ENCODE measurements around the gene PDHB.

DNA sequence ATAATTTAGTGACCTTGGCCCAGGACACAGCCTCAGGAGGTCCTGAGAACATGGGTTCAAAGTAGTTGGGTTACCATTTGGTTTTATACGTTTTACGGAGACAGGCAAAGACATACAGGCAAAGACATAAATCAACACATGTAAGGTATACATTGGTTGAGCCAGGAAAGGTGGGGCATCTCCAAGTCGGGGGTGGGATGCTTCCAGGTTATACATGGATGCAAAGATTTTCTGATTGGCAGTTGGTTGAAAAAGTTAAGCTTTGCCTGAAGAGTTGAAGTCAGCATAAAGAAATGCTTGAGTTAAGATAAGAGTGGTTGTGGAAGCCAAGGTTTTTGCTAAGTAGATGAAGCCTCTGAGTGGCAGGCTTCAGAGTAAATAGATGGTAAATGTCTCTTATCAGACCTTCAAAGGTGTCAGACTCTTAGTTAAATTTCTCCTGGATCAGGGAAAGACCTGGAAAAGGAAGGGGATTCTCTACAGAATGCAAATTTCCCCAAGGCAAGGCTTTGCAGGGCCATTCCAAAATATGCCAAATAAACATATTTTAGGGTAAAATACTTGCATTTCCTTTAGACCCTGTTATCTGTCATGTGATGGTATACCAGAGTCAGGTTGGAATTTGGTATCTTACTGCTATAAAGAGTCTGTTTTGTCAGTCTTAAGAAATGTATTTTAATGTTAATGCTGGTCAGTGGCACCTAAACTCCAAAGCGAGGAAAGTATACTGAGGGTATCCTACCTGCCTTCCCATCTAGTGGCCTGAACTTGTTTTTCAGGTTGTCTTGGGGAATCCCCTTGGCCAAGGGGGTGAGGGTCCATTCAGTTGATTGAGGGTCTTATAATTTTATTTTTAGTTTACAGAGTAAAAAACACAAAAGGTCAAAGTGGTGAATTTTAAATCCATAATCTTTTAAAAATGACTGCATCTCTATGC lies 8.2 kb upstream of the PDHB start:
- TF ChIP-seq, protein P1, sequence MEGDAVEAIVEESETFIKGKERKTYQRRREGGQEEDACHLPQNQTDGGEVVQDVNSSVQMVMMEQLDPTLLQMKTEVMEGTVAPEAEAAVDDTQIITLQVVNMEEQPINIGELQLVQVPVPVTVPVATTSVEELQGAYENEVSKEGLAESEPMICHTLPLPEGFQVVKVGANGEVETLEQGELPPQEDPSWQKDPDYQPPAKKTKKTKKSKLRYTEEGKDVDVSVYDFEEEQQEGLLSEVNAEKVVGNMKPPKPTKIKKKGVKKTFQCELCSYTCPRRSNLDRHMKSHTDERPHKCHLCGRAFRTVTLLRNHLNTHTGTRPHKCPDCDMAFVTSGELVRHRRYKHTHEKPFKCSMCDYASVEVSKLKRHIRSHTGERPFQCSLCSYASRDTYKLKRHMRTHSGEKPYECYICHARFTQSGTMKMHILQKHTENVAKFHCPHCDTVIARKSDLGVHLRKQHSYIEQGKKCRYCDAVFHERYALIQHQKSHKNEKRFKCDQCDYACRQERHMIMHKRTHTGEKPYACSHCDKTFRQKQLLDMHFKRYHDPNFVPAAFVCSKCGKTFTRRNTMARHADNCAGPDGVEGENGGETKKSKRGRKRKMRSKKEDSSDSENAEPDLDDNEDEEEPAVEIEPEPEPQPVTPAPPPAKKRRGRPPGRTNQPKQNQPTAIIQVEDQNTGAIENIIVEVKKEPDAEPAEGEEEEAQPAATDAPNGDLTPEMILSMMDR (IDR thresholded peaks at IDR 0.05): no peak
- TF ChIP-seq POLR2A (IDR thresholded peaks at IDR 0.05): no peak
- no peak for TF ChIP-seq POLR2AphosphoS5 (IDR thresholded peaks at IDR 0.05; ENCODE audit: insufficient read depth in 1 of 2, low read depth in 1 of 2)

Measured in vagina (tissue), 2 donors.